CD4-positive, alpha-beta T cell treated with Interleukin-12 subunit alpha and Interleukin-12 subunit beta, for 1 hour (primary cell): ENCODE measurements around the gene C19orf81.
A peak's percentile ranks its signal among the peaks of the same experiment; 100 is the strongest.

ENCODE experiments used
- DNase-seq: peaks from one replicate; pipeline ENCODE4 v3.0.0-alpha.2; 2020

The C19orf81 gene

DNA sequence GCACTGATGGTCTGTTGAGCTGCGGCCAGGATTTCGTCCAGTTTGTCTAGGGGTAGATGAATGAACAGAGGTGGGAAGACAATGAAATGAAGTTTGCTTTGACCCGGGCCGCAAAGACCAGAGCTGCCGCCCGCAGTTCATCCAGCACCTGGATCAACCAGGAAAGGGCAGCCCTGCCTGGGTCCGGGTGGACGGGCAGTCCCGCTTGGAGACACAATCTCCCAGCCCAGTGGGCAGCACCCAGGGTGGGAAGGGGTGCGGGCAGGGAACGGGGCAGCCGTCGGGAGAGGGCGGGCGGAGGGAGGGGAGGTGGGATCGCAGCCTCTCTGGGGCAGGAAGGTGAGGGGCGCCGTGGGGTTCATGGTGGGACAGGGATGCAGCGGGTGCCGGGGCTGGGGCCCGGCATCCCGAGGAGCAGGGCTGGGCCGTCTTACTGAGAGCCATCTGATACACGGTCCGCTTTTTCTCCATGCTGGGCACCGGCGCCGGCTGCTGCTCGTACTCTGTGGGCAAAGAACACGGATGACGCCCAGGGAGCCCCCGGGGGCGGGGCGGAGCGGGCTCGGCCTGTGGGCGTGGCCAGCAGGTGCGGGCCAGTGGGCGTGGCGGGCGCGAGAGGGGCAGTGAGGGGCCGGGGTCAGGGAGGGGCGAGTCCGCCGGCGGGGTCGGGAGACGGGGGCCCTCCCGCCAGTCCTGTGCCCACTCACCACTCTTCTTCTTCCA, 37.2 kb downstream of the C19orf81 start:
- no peak for DNase-seq

DNA sequence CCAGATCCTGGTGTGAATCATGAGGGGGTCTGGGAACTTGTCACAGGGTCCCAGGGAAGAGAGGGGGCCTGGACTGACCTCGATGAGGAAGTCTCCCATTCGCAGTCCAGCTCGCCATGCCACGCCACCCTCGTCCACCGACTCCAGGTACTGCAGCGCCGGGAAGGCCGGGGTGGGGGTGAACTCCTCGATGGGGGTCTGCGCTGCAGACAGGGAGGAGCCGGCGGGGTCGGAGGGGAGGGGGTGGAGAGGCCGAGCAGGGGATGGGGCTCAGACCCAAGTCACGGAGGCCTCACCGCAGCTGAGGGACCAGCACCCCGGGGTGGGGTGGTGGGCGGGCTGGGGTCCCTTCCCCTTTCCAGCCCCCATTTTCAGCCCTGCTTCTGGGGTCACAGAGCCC, 39.5 kb downstream of the C19orf81 start:
- no peak for DNase-seq

DNA sequence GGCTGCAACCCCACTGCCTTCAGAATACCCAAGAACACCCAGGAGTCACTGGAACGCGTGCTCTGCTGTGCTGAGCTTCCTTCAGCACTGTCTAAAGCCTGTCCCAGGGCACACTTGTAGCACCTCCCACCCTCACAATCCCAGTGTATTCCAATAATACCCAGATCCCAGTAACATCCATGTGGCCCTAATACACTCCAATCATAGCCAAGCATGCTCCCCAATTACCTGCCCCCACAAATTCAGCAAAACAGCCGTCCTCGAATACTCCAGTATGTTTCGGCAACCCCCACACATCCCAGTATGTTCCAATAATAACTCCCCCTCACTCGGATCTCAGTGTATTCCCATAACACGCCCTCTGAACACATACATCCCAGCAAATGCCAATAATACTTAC, 41.2 kb downstream of the C19orf81 start:
- no peak for DNase-seq

DNA sequence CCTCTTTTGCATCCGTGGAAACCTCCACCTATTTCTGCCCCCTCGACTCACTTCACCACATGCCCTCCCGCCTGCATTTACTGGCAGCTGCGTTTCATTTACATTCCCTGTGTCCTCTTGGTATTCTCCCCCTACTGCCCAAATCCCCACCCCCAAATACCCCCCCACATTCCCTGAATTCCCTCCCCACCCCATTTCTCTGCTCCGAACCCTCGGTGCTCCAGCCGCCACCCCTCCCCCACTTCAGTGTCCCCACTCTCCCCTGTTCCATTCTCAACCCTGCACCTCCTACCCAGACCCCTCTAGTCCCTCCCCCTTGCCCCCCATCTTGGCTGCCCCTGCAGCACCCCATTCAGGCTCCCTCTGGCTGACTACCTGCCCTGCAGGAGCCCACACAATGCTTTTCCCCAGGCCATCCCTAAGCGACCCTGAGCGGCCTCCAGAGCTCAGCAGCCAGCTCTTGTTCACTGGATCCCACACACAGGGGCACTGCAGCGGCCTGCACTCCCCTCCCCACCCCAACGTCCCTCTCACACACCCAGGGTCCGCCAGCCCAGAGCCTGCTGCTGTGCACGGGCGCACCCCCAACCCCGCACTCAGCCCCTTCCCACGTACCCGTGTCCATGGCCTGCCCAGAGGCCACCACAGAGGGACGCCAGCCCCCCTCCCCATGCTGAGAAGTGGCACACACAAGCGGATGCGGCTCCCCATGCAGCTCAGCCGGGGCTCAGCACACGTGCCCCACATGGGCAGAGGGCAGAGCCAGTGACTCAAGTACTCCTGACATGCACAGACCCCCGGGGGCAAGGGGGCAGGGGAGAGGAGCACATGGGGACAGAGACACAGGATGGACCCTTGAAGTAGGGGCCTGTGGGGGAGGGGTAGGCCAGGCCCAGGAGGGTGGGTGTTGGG, 44.1 kb downstream of the C19orf81 start:
- no peak for DNase-seq

DNA sequence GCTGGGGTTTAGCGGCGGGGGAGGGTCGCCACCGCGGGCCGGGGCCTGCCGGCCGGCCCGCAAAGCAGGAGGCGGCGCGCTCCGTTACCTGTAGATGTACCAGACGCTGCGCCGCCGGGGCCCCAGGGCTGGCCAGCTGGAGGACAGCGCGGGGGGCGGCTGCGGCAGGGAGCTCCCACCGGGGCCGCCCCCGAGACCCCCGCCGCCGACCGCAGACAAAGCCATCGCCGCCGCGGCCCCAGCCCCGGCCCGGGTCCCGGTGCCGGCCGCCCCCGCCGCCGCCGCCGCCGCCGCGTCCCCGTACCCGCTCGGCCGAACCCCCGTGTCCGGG, 45.5 kb downstream of the C19orf81 start:
- no peak for DNase-seq

DNA sequence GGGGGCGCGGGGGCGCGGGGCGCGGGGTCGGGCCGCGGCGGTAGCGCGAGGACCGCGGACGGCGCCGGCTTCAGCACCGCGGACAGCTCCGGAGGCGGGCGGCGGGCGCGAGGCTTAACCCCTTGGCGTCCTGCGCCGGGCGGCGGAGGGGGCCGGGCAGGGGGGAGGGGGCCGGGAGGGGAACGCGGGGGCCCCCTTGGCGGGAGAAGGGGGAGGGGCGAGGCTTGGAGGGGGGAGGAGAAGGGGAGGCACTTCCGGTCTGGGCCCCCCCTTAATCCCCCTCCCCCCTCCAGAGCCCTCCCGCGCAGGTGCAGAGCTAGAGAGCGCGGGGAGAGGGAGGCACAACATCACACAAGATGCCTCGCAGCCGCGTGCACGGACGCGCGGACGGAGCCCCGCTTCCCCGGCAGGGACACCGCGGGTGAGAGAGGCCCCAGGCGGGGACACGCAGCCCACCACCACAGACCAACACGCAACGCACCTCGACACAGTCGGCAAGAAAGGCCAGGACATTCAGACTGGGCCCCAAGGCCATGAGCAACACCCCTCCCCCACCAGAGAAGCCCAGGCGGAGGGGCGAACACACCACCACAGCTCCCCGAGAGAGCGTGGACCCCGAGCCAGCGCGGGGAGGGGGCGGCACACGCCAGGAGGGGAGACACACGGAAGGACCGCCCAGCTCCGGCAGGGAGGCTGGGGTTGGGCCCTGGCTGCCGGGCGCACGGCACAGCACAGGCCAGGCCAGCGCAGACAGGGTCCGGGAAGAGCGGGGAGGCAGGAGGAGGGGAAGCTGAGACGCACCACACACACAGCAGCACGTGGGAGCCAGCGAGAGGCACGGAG, 46.2 kb downstream of the C19orf81 start:
- DNase-seq = peak; percentile 6

GRCh38 chr19:50696094-50696483, 46.8 kb downstream of the C19orf81 start:
- DNase-seq = no peak

DNA sequence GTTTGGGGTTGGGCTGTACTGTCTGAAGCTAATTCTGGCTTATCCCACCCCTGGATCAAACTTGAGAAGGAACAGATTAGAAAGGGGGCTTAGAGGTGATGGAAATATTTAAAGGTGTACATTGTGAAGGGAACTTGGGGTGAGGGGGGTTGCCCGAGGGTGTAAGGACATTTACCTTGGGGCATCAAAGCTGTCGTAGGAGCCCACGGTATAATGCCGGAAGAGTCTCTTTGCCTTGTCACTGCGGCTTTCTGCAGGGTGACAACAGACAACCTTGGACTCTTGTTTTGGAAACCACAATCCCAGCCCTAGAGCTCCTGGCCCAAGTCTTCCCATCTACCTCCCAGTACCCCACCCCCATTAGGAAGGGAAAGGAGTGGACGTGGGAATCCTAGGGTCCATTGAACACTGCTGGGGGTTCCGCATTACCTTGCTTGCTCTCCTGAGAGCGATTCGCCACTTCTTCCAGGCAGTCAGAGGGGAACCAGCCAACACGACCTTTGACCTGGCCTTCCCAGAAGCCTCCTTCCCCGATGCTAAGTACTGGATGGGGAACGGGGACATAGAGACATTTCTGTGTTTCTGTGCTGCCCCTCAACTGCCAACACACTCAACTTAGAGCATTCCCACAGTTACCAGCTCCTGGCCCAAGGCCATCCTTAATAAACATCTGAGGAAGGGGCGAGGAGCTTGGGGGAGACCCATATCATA, 48.3 kb downstream of the C19orf81 start:
- DNase-seq = no peak

- DNase-seq = no peak
Measured at GRCh38 chr19:50701367-50701985, 52.2 kb downstream of the C19orf81 start.

- DNase-seq = no peak
Measured at GRCh38 chr19:50702158-50702870, 53.1 kb downstream of the C19orf81 start.

- DNase-seq = no peak
Measured at GRCh38 chr19:50702871-50703829, 53.9 kb downstream of the C19orf81 start.

DNA sequence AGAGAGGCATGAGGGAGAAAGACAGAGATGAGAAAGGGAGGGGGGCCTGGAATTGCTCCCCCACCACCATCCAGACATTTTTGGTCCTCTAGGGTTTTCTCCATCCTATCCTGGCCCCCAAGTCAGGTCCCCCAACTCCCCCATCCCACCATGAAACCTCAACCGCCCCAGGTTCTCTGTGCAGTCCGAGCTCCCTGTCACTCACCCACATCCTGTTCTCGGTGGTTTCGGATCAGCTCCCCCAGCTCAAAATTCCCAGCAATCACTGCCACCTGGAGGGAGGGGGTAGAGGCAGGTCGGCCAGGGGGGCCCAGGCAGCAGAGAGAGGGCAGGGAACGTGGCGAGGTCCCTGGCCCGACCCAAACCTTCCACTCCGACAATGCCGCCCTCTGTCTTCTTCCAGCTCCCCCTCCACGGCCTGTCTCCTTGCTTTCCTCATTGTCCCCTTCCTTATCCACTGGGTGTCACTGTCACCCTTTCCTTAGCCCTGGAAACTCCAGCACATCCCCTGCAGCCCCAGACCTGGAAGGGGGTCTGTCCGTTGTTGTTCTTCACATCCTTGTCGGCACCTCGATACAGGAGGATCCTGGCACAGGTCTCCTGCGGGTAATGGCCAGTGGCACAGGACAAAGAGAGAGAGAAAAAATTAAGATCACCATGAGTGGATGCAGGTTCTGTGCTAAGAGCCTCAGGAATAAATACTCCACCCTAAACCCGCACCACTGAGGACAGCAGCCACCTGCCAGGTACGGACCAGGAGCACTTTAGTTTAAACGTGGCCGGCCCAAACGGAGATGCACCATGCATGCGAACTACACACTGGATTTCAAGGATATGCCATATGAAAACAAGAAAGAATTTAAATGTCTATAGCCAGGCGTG, 54.9 kb downstream of the C19orf81 start:
- DNase-seq = no peak

DNA sequence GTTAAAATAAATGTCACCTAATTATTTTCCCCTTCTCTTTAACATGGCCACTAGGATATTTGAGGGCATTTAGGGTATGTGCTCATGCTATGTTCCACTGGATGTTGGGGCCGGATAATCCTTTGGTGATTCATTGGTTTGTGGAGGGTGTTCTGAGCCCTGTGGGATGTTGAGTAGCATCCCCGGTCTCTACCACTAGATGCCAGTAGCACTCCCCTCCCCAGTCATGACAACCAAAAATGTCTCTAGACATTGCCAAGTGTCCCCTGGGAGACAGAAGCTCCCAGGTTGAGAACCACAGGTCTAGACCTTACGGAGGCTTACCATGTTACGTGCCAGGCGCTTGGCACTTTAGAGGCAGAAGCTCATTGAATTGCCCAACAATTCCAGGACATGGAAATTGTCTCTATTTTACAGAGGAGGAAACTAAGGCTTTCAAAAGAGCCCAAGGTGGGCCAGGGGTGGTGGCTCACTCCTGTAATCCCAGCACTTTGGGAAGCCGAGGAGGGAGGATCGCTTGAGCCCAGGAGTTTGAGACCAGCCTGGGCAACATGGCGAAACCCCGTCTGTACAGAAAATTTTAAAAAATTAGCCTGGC, 56.3 kb downstream of the C19orf81 start:
- peak; percentile 22 for DNase-seq

DNA sequence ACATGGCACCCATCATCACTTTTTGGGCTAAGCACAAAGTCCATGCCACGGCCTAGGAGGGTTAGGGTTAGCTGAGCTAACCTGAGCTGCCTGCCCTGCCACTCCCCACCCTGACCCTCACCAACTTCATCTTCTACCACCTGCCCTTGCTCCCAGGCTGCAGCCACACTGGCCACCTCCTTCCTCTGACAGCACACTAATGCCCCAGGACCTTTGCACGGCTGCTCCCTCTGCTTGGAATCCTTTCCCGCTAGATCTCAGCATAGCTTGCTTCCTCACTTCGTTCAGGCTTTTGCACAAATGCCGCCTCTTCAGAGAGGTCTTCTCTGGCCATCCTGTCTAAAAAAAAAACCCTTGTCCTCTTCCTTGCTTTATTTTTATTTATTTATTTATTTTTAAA, 57.1 kb downstream of the C19orf81 start:
- no peak for DNase-seq

DNA sequence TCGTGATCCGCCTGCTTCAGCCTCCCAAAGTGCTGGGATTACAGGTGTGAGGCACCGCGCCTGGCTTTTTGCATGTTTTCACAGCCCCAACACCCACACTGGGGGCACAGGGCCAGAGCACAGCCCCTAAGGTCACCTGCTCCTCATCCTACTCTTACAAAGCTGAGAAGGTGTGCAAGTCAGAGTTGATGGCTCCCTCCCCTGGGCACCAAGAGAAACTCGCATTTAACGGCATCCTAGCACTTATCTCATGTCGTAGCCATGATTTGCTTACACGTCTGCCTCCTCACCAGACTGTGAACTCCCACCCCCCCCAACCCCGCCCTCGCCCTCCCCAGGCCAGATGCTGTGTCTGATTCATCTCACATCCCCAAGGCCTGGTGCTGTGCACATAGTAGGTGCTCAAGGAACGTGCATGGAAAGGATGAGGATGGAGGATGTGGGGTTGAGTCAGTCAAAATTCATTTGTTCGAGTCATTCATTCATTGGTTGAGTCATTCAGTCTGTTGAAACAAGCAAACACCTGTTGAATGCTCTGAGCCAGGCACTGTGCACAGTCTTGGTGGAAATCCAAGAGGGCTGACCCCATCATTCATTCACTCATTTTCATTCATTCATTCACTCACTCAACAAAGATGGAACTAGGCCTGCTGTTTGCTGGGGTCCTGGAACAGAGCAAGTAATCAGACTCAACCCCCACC, 59.1 kb downstream of the C19orf81 start:
- no peak for DNase-seq
